GM21529 (cell line): ENCODE results near the gene SETD2.
"Not testable (repeated sequence)": the region's sequence is repeated elsewhere in the genome, so short reads cannot be mapped to it uniquely, and the experiment has no call there.

Experiments
- ATAC-seq: cut with Tn5 transposase; IDR thresholded peaks from one replicate; pipeline ENCODE4 v1.9.1; 2021; ENCODE audit not compliant: unreplicated experiment

The SETD2 gene

GRCh38 chr3:47104259-47104658 is 59.7 kb downstream of the SETD2 start:
- ATAC-seq: no peak

- ATAC-seq: no peak
These were observed 60.3 kb downstream of the SETD2 start for GRCh38 chr3:47103619-47104018.

GRCh38 chr3:47102081-47102600 is 61.8 kb downstream of the SETD2 start:
- ATAC-seq: no peak

GRCh38 chr3:47098910-47099309 is 65.0 kb downstream of the SETD2 start:
- no peak for ATAC-seq

GRCh38 chr3:47097864-47098263 is 66.0 kb downstream of the SETD2 start:
- ATAC-seq: no peak

GRCh38 chr3:47096959-47097358 is 67.0 kb downstream of the SETD2 start:
- no peak for ATAC-seq

GRCh38 chr3:47092090-47092489 is 71.8 kb downstream of the SETD2 start:
- ATAC-seq: no peak

- no peak for ATAC-seq
These were observed 74.3 kb downstream of the SETD2 start for GRCh38 chr3:47089630-47090029.

GRCh38 chr3:47086071-47086470 is 77.8 kb downstream of the SETD2 start:
- no peak for ATAC-seq

GRCh38 chr3:47083786-47084185 is 80.1 kb downstream of the SETD2 start:
- peak; percentile 75 for ATAC-seq

GRCh38 chr3:47082519-47082918 is 81.4 kb downstream of the SETD2 start:
- ATAC-seq: no peak

GRCh38 chr3:47079432-47079831 is 84.5 kb downstream of the SETD2 start:
- ATAC-seq: no peak

GRCh38 chr3:47073685-47074084 is 90.2 kb downstream of the SETD2 start:
- no peak for ATAC-seq

GRCh38 chr3:47070770-47071169 is 93.1 kb downstream of the SETD2 start:
- ATAC-seq: no peak

- ATAC-seq: not testable (repeated sequence)
These were observed 97.7 kb downstream of the SETD2 start for GRCh38 chr3:47066259-47066658.

GRCh38 chr3:47065681-47066080 is 98.2 kb downstream of the SETD2 start:
- no peak for ATAC-seq

- ATAC-seq: no peak
These were observed 98.9 kb downstream of the SETD2 start for GRCh38 chr3:47065058-47065457.

- no peak for ATAC-seq
These were observed 106.7 kb downstream of the SETD2 start for GRCh38 chr3:47057212-47057671.

GRCh38 chr3:47056705-47057104 is 107.2 kb downstream of the SETD2 start:
- no peak for ATAC-seq

- ATAC-seq: no peak
These were observed 109.5 kb downstream of the SETD2 start for GRCh38 chr3:47054412-47054811.

GRCh38 chr3:47047673-47048072 is 116.2 kb downstream of the SETD2 start:
- ATAC-seq: no peak

- ATAC-seq: no peak
These were observed 116.8 kb downstream of the SETD2 start for GRCh38 chr3:47047069-47047468.

GRCh38 chr3:47042231-47042791 is 121.6 kb downstream of the SETD2 start:
- no peak for ATAC-seq
